NK-92 (cell line): Measurements from ENCODE around the gene GVQW3.
"Not testable (repeated sequence)": the region's sequence is repeated elsewhere in the genome, so short reads cannot be mapped to it uniquely, and the experiment has no call there.

Experiments used
- DNase-seq: peaks from one replicate; lab custom pipeline; 2025; ENCODE audit not compliant: unreplicated experiment; lab: John Stamatoyannopoulos, UW

The GVQW3 gene

DNA sequence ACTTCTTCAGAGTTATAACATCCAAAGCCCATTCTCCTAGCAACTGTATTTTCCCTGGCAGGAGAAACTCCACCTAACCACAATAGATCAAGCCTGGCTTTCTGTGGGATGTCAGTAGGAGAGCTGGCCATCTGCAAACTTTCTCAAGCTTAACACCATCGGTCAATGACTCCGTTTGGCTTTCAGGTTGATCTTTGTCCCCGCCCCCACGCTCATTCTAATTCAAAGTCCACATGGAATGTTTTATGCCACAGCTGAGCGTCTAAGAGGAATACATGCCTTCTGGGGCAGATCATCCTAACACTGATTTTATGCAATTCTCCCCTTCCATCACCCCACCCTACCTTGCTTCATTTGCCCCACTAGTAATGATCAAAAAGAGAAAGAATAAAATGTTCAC, 4.8 kb downstream of the GVQW3 start:
- DNase-seq = no peak

- no peak for DNase-seq
These were observed 7.3 kb downstream of the GVQW3 start for GRCh38 chr11:76388408-76388807.

- no peak for DNase-seq
These were observed 9.9 kb downstream of the GVQW3 start for GRCh38 chr11:76391021-76391420.

DNA sequence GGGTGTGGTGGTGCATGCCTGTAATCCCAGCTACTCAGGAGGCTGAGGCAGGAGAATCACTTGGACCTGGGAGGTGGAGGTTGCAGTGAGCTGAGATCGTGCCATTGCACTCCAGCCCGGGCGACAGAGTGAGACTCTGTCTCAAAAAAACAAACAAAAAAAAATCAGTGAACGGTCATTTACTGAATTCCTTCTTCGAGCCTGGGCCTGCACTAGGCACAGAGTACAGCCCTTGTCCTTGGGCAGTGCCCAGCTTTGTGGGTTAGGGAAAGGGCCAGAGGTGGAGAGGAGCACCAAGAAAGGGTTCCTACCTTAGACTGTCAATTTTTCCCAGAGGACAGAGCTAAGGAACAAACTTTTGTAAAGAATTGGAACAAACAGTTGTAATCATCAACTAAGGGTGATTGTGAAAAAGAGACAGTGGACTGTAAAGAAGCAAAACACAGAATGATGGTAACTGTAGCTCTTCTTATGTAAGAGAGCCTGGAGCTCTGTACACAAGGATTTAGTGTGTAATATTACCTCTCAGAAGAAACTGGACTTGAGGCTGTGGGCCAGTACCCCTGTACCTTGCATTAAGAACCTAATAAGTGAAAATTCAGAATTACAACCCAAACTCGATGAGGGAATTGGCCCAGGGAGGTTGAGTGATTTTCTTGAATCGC, 10.8 kb downstream of the GVQW3 start:
- DNase-seq = no peak

- no peak for DNase-seq
These were observed 11.7 kb downstream of the GVQW3 start for GRCh38 chr11:76392870-76393269.

- no peak for DNase-seq
These were observed 13.3 kb downstream of the GVQW3 start for GRCh38 chr11:76394411-76394810.

- DNase-seq = no peak
These were observed 14.2 kb downstream of the GVQW3 start for GRCh38 chr11:76395296-76395695.

DNA sequence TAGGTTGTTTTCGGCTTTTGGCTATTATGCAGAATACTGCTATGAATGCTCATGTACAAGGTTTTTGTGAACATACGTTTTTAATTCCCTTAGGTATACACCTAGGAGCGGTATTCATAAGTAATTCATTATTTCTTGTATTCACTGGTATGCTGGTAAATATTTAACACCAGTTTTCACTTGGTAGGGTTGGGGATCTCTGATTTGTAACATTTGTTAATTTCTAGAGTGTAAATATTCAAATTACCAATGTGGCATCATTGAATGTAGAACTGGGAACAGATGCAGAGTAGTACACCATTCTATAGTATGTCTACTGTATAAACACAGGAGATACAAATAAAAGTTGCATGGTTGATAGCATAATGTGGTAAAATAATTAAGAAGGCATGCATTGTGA, 16.3 kb downstream of the GVQW3 start:
- DNase-seq = no peak

DNA sequence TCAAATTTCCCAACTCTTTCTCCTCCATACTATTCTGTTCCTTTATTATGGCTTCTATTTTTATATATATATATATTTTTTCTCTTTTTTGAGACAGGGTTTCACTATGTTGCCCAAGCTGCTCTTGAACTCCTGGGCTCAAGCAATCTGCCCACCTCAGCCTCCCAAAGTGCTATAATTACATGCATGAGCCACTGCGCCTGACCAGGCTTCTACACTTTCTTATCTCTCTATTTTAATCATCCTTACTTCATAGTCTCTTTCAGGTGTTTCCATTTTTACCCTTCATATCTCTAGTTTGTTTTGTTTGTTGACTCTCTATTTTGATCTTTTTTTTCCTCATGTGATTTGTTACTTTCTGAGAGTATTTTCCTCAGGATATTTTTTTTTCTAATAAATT, 19.8 kb downstream of the GVQW3 start:
- no peak for DNase-seq

- not testable (repeated sequence) for DNase-seq
These were observed 20.4 kb downstream of the GVQW3 start for GRCh38 chr11:76401484-76401883.

DNA sequence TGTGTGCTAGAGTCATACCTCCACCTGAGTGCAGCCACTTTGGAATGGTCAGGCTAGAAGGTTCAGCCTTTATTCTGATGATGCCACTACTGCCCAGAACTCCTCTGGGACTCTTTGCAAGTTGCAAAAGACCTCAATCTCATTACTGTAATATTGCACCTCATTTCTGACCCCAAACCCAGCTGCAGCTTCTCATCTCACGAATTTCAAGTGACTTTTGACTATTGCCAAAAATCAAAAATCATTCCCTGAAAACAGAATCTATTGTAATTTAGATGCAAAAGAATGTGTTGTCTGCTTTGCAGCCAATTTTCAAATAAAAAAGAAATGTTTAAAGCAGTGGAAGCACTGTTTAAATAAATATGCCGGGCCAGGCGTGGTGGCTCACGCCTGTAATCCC, 25.2 kb downstream of the GVQW3 start:
- no peak for DNase-seq

GRCh38 chr11:76408171-76408965, 27.2 kb downstream of the GVQW3 start:
- DNase-seq = no peak

DNA sequence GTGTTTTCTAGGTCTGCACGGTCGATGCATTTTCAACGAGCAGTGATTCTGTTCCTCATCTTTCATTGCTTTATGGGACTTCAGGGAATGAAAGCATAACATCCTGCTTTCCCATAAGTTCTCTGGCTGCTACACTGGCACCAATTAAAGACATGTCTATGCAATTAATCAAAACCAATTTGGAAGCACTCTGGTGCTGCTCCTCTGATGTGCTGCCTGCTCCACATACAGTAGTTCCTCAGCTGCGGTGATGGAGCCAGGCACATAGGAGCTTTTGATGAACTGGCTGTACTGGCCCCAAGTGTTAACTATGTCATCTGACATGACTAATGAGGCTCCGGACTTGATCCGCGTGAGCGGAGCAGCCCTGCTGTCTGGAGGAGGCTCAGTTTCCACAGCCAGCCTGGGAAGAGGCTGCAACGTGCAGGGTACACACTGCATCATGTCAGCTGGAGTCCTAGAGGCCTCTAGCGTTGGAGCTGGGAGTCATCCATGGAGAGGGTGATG, 29.8 kb downstream of the GVQW3 start:
- no peak for DNase-seq

DNA sequence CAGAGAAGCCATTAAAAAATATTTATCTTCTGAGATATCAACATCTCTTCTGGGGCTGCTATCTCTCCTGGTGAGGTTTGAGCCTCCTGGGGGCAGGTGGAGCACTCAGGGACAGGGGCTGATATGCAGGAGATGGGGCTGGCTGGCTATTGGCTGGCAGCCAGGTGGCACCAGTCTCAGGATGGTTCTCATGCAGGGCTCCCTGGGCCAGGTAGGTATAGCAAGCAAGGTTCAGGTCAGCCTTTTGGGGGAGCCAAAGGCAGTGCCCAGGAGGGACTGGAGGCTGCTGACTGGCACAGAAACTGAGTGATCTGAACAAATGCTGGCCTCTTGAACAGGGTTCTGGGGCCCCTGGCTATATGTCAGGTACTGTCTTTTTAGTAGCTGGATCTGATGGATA, 34.0 kb downstream of the GVQW3 start:
- no peak for DNase-seq

DNA sequence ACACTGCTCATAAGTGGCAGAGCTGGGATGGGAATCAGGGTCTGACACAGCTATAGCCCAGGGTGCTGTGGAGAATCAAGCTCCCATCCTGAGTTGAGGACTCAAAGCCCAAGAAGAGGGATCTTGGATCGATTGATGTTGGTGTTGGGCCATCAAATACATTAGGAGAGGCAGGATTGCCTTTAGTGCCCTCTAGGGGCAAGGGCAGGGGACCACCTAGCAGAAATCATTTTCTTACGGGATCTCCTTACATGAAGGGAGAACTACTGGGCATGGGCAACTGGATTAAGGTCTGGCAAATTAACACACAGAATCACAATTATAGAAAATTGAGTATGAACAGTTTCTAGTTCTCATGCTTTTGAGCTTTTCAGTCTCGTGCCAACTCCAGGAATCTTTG, 38.8 kb downstream of the GVQW3 start:
- no peak for DNase-seq

- DNase-seq = no peak
These were observed 43.3 kb downstream of the GVQW3 start for GRCh38 chr11:76424379-76424778.

GRCh38 chr11:76424891-76425290, 43.8 kb downstream of the GVQW3 start:
- no peak for DNase-seq

- DNase-seq = no peak
These were observed 45.5 kb downstream of the GVQW3 start for GRCh38 chr11:76426660-76427059.

DNA sequence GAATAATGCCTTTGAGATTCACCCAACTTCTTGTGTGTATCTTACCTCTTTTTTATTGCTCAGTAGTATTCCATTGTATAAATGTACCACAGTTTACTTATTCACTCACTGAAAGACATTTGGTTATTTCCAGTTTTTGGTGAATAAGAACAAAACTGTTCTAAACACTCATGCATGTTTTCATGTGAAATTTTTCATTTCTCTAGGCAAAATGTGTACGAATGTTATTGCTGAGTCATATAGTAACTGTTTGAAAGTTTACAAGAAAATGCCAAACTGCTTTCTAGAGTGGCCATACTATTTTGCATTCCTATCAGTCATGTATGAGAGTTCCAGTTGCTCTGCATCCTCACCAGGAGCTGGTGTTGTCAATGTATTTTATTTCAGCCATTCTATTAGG, 54.9 kb downstream of the GVQW3 start:
- no peak for DNase-seq

DNA sequence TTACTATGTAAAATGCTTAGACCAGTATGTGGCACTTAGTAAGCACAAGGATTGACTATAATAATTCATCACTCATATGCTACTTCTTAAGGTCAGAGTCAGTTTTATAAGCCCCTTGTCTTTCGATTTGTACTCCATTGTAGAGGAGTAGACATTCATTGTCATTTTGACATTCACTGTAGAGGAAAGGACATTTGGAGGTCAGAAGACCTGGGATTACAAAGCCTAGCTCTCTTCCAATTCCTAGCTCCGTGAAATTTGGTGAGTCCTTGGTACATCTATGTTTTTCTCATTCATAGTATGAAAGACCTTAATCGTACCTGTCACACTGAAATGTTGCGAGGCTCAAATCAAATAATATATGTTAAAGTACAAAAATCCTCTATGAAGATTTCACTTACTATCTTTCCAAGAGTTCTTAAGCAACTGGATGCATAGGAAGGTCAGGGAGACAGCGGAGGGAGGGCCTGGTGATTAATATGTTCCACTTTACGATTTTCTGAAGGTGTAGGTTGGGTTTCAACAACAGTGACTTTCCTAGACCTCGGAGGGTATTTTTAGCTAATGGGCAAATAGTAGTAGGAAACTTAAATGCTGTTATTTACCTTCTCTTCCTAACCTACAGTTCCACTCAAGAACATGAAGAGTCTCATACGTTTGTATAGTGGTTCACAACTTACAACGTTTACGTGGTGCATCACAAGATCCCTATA, 62.3 kb downstream of the GVQW3 start:
- no peak for DNase-seq

GRCh38 chr11:76444065-76444383, 62.9 kb downstream of the GVQW3 start:
- DNase-seq = no peak
